ENCODE measurements around the gene MYH1.
"Not testable (repeated sequence)": the region's sequence is repeated elsewhere in the genome, so short reads cannot be mapped to it uniquely, and the experiment has no call there.

The MYH1 gene

GRCh38 chr17:10518271-10519037 is at the start of gene MYH1:
Gene MYH1 (minus strand): TSS chr17:10518542. CDS start chr17:10516642, 1,900 bp downstream.
- H3K9me3 Mint-ChIP-seq = no peaks in the 10 kb centered on the region
- H3K27ac Mint-ChIP-seq = no peak within 1 kb of the TSS
- DNase-seq (ENCODE audit: low spot score) = no peak
- H3K4me3 Mint-ChIP-seq = no peak within 1 kb of the TSS
- no peaks in the 10 kb centered on the region for H3K36me3 Mint-ChIP-seq (ENCODE audit: low read depth)
- H3K27me3 Mint-ChIP-seq (ENCODE audit: low read depth) = no peaks in the 10 kb centered on the region
- H3K4me1 Mint-ChIP-seq (ENCODE audit: low read depth) = no peaks in the 10 kb centered on the region

GRCh38 chr17:10563991-10564660 is 45.8 kb upstream of the MYH1 start:
- Mint-ChIP-seq H3K9me3 (no peaks in the 10 kb centered on the region), H3K4me1 (ENCODE audit: low read depth) (no peaks in the 10 kb centered on the region), H3K4me3 (no peak overlapping the region), H3K27me3 (ENCODE audit: low read depth) (no peaks in the 10 kb centered on the region), H3K27ac (no peak overlapping the region), H3K36me3 (ENCODE audit: low read depth) (no peaks in the 10 kb centered on the region)
- no peak for DNase-seq (ENCODE audit: low spot score)

GRCh38 chr17:10558049-10558448 is 39.7 kb upstream of the MYH1 start:
- Mint-ChIP-seq H3K4me1 (ENCODE audit: low read depth) (no peaks in the 10 kb centered on the region), H3K4me3 (no peak overlapping the region), H3K27ac (no peak overlapping the region), H3K36me3 (ENCODE audit: low read depth) (no peaks in the 10 kb centered on the region), H3K9me3 (no peaks in the 10 kb centered on the region), H3K27me3 (ENCODE audit: low read depth) (no peaks in the 10 kb centered on the region)
- DNase-seq (ENCODE audit: low spot score) = no peak

GRCh38 chr17:10557422-10557821 is 39.1 kb upstream of the MYH1 start:
- no peak overlapping the region for H3K27ac Mint-ChIP-seq
- H3K9me3 Mint-ChIP-seq = no peaks in the 10 kb centered on the region
- H3K4me1 Mint-ChIP-seq (ENCODE audit: low read depth) = no peaks in the 10 kb centered on the region
- no peak overlapping the region for H3K4me3 Mint-ChIP-seq
- no peak for DNase-seq (ENCODE audit: low spot score)
- no peaks in the 10 kb centered on the region for H3K36me3 Mint-ChIP-seq (ENCODE audit: low read depth)
- no peaks in the 10 kb centered on the region for H3K27me3 Mint-ChIP-seq (ENCODE audit: low read depth)

GRCh38 chr17:10556301-10557005 is 38.1 kb upstream of the MYH1 start:
- Mint-ChIP-seq H3K27me3 (ENCODE audit: low read depth) (no peaks in the 10 kb centered on the region), H3K4me3 (no peak overlapping the region), H3K9me3 (no peaks in the 10 kb centered on the region), H3K36me3 (ENCODE audit: low read depth) (no peaks in the 10 kb centered on the region), H3K27ac (no peak overlapping the region), H3K4me1 (ENCODE audit: low read depth) (no peaks in the 10 kb centered on the region)
- DNase-seq (ENCODE audit: low spot score) = no peak

DNA sequence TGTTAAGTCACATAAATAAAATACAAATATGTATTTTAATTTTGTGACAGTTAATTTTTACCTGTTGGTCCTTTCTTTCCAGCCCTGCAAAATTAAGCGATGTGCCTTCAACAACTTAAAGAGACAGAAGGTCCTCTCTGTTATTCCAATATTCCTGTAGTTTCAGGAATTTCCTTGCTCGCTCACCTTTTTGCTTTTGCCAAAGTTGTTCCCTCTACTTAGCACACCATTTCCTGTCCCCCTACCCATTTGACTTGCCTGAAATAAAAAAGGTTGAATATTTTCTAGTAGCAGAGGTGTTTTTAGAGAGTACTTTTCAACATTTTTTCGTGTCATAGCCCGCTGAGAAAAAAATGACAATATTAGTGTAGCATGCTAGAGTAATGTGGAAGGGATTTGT is 31.7 kb upstream of the MYH1 start:
- H3K27ac Mint-ChIP-seq = no peak overlapping the region
- no peaks in the 10 kb centered on the region for H3K4me1 Mint-ChIP-seq (ENCODE audit: low read depth)
- H3K36me3 Mint-ChIP-seq (ENCODE audit: low read depth) = no peaks in the 10 kb centered on the region
- H3K4me3 Mint-ChIP-seq = no peak overlapping the region
- DNase-seq (ENCODE audit: low spot score) = no peak
- H3K9me3 Mint-ChIP-seq = no peaks in the 10 kb centered on the region
- H3K27me3 Mint-ChIP-seq (ENCODE audit: low read depth) = no peaks in the 10 kb centered on the region

DNA sequence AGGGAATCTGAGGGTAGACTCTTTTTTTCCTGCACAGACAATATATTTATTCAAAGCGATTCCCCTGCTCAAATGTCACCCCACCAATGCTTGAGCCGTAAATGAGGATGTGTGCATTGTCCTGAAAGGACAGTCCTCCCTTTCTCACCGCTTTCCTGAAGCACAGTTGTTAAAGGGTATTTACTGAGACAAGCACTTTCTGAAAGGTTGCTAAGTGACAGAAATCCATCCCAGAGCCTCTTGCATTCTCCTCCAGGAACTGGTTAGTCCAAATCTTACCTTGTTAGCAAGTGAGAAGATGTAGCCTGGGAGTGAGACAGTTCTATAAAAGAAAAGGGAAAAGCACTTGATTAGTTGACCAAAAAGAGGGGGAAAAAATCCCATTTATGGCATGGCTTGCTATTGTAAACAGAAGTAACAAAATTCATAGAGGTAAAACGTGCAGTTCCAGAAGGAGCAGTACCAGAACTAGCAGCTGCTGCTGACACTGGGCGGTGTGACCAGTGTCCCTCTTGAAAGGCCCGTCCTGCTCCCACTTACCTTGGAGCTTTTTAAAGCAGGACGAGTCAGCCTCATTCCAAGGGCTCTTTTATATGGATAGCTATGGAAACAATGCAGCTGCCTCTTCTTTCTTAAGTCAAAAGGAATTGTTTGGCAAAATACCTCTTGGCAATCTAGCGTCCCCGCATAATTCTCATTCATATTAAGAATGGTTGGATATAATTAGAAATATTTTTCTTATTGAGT is 30.9 kb upstream of the MYH1 start, which contains the start of gene MYH2:
MYH2 (minus strand) TSS at position 563 of the 747 bp plus-strand sequence. CDS start 1,738 bp downstream, outside the sequence.
- no peak within 1 kb of the TSS for H3K4me3 Mint-ChIP-seq
- H3K27me3 Mint-ChIP-seq (ENCODE audit: low read depth) = no peaks in the 10 kb centered on the region
- no peak within 1 kb of the TSS for H3K27ac Mint-ChIP-seq
- DNase-seq (ENCODE audit: low spot score) = no peak
- no peaks in the 10 kb centered on the region for H3K9me3 Mint-ChIP-seq
- no peaks in the 10 kb centered on the region for H3K36me3 Mint-ChIP-seq (ENCODE audit: low read depth)
- H3K4me1 Mint-ChIP-seq (ENCODE audit: low read depth) = no peaks in the 10 kb centered on the region

DNA sequence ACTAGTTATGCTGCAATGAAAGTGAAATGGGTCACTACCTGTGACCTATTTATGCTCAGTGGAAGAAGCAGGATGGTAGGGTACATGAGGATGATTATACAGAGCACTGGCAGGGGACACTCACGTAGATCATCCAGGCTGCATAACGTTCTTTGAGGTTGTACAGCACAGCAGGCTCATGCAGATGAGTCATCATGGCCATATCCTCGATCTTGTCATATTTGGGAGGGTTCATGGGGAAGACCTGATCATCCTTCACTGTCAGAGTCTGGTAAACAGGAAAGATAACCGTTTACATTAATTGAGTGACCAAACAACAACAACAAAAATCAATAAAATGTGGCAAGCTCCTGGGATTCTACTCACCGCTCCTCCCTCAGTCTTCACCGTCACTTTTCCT is 29.0 kb upstream of the MYH1 start:
- Mint-ChIP-seq H3K27ac (no peak overlapping the region), H3K4me3 (no peak overlapping the region), H3K27me3 (ENCODE audit: low read depth) (no peaks in the 10 kb centered on the region), H3K36me3 (ENCODE audit: low read depth) (no peaks in the 10 kb centered on the region), H3K9me3 (no peaks in the 10 kb centered on the region), H3K4me1 (ENCODE audit: low read depth) (no peaks in the 10 kb centered on the region)
- DNase-seq (ENCODE audit: low spot score) = no peak

GRCh38 chr17:10543486-10543885 is 25.1 kb upstream of the MYH1 start:
- not testable (repeated sequence) for DNase-seq (ENCODE audit: low spot score); H3K27me3 Mint-ChIP-seq (ENCODE audit: low read depth); H3K27ac Mint-ChIP-seq; H3K4me1 Mint-ChIP-seq (ENCODE audit: low read depth); H3K4me3 Mint-ChIP-seq; H3K36me3 Mint-ChIP-seq (ENCODE audit: low read depth)
- H3K9me3 Mint-ChIP-seq = peaks cover 18% of the 10 kb centered on the region

DNA sequence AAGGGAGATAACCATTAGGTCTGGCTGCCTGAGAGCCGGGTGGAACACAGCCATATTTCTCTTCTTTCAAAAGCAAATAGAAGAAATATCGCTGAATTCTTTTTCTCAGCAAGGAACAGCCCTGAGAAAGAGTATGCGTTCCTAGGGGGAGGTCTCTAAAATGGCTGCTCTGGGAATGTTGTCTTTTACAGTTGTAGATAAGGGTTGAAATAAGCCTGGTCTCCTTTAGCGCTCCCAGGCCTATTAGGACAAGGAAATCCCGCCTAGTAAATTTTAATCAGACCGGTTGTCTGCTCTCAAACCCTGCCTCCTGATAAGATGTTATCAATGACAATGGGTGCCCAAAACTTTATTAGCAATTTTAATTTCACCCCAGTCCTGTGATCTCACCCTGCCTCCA is 22.8 kb upstream of the MYH1 start:
- H3K27me3 Mint-ChIP-seq (ENCODE audit: low read depth); H3K36me3 Mint-ChIP-seq (ENCODE audit: low read depth); H3K4me1 Mint-ChIP-seq (ENCODE audit: low read depth); H3K27ac Mint-ChIP-seq; DNase-seq (ENCODE audit: low spot score); H3K4me3 Mint-ChIP-seq: not testable (repeated sequence)
- peaks cover 18% of the 10 kb centered on the region for H3K9me3 Mint-ChIP-seq

DNA sequence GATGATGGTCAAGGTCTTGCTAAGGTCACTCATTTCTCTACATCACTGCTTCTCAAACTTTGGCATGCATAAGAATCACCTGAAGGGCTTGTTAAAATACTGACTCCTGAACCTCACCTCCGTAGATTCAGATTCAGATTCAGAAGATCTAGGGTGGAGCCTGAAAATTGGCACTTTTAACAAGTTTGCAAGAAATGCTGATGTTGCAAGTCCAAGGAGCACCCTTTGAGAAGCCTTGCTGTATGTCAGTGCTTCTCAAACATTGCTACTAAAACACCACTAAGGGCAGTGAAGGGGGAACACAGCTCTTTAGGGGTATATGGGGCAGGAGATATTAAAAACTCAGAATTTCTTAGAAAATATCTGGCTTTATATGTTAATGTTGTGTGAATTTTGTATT is 13.7 kb upstream of the MYH1 start:
- Mint-ChIP-seq H3K9me3 (no peaks in the 10 kb centered on the region), H3K4me1 (ENCODE audit: low read depth) (no peaks in the 10 kb centered on the region), H3K36me3 (ENCODE audit: low read depth) (no peaks in the 10 kb centered on the region), H3K27ac (no peak overlapping the region), H3K4me3 (no peak overlapping the region), H3K27me3 (ENCODE audit: low read depth) (no peaks in the 10 kb centered on the region)
- no peak for DNase-seq (ENCODE audit: low spot score)

- no peak for DNase-seq (ENCODE audit: low spot score)
- Mint-ChIP-seq H3K9me3 (no peaks in the 10 kb centered on the region), H3K4me3 (no peak overlapping the region), H3K4me1 (ENCODE audit: low read depth) (no peaks in the 10 kb centered on the region), H3K27ac (no peak overlapping the region), H3K27me3 (ENCODE audit: low read depth) (no peaks in the 10 kb centered on the region), H3K36me3 (ENCODE audit: low read depth) (no peaks in the 10 kb centered on the region)
These were observed 9.1 kb upstream of the MYH1 start for GRCh38 chr17:10527419-10527818.

- no peak for DNase-seq (ENCODE audit: low spot score)
- Mint-ChIP-seq H3K27me3 (ENCODE audit: low read depth) (no peaks in the 10 kb centered on the region), H3K36me3 (ENCODE audit: low read depth) (no peaks in the 10 kb centered on the region), H3K4me1 (ENCODE audit: low read depth) (no peaks in the 10 kb centered on the region), H3K4me3 (no peak overlapping the region), H3K9me3 (no peaks in the 10 kb centered on the region), H3K27ac (no peak overlapping the region)
These were observed 8.2 kb upstream of the MYH1 start for GRCh38 chr17:10526517-10526916.

GRCh38 chr17:10523064-10523463 is 4.7 kb upstream of the MYH1 start:
- no peaks in the 10 kb centered on the region for H3K4me1 Mint-ChIP-seq (ENCODE audit: low read depth)
- DNase-seq (ENCODE audit: low spot score) = no peak

More at GRCh38 chr17:10523064-10523463, 4.7 kb upstream of the MYH1 start:
- H3K27ac Mint-ChIP-seq = no peak overlapping the region
- H3K27me3 Mint-ChIP-seq (ENCODE audit: low read depth) = no peaks in the 10 kb centered on the region
- H3K9me3 Mint-ChIP-seq = no peaks in the 10 kb centered on the region
- H3K4me3 Mint-ChIP-seq = no peak overlapping the region
- H3K36me3 Mint-ChIP-seq (ENCODE audit: low read depth) = no peaks in the 10 kb centered on the region

Measured in T-helper 2 cell treated with Interferon-gamma antibody and Interleukin-4, amounts not matched to agents 5 μg/mL and 100 μg/mL, for 36 hours (primary cell).